ENCODE results near the gene EYA3.

The EYA3 gene

GRCh38 chr1:27940870-27941560, 147.4 kb downstream of the EYA3 start:
- DNase-seq (ENCODE audit: low read depth), result no peak

- peak; percentile 51 for DNase-seq (ENCODE audit: low read depth)
Measured at GRCh38 chr1:27940297-27940696, 148.1 kb downstream of the EYA3 start.

DNA sequence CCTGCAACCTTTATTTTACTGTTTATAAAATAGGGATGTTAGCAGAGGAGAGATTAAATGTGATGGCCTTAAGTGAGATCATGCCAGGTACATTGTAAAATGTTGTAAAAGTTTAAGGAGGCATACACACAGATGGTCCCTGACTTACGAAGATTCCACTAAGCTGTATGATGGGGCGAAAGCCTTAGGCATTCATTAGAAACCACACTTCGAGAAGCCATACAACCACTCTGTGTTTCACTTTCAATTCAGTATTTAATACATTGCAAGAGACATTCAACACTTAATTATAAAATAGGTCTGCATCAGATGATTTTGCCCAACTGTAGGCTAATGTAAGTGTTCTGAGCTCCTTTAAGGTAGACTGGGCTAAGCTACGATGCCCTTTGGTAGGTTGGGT, 149.9 kb downstream of the EYA3 start:
- no peak for DNase-seq (ENCODE audit: low read depth)

DNA sequence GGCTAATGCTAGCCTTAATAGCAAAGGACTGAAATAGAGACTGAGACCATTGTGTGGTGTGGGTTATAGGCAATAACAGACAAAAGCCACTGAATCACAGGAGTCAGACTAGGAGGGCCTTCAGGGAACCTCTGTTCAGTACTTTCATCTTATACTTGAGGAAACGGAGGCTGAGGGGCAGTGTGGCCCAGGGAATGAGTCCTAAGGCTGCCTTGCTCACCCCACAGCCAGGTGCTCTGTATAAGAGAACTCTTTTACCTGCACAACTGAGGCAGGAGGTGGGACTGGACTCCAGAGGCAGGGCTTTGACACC, 150.9 kb downstream of the EYA3 start:
- DNase-seq (ENCODE audit: low read depth), result no peak

DNA sequence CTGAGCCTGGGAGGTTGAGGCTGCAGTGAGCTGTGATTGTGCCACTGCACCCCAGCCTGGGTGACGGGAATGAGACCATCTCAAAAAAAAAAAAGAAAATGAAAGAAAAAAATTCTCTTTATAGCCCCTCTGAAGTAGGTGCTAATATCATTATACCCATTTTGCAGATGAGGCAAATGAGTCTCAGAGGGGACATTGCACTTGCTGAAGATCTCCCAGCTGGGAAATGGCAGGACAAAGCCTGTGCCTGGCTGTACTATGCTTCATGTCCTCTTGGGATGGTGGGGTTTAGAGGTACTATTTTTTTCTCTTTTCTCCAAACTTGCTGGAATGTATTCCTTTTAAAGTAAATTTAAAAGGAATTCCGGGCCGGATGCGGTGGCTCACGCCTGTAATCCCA, 152.0 kb downstream of the EYA3 start:
- DNase-seq (ENCODE audit: low read depth), result no peak

- no peak for DNase-seq (ENCODE audit: low read depth)
Measured at GRCh38 chr1:27935721-27936120, 152.7 kb downstream of the EYA3 start.

DNA sequence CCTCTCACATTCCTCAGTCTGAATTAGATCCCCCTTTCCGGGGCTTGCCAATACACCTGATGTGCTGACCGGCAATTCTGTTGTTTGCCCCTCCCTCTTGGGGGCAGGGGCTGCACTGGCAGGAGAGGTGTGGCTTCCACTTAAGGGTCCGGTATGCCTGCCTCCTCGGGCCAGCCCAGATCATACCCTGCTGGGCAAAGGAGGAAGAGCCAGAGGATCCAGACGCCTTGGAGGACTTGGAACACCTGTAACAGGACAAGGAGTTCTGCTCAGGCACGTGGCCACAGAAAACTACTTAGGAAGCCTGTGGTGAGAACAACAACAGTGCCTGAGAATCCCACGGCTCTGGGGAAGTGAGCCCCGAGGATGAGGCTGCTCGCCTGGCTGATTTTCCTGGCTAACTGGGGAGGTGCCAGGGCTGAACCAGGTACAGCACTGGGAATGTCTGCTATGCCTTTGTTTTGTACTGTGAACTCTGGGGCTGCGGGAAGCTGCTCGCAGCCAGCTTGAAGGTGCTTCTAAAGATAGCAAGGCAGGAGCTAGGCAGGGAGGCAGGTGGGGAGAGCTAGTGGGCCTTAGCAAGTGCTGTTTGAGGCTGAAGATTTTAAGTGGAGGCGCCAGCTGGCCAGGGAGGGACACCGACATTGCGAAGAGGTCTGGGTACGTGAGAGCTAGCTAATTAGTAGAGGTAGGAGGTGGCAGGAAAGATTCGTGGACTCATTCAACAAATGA, 153.4 kb downstream of the EYA3 start, which contains the start of gene SMPDL3B:
SMPDL3B (plus strand) TSS at position 183 of the 732 bp plus-strand sequence; CDS start at position 367, 184 bp downstream.
- no peak for DNase-seq (ENCODE audit: low read depth)

DNA sequence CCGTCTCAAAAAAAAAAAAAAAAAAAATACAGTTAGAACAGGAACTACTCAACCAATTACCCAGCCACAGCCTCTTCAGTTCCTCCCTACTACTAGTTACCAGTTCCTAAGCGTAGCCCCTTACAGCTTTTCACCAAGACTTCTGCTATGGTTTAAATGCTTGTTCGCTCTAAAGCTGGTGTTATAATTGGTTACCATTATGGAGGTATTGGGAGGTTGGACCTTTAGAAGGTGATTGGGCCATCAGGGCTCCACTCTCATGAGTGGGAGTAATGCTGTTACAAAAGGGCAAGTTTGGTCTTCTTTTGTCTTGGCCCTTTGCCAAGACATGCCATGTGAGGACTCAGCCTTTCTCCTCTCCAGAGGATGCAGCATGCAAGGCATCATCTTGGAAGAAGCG, 156.7 kb downstream of the EYA3 start:
- DNase-seq (ENCODE audit: low read depth), result no peak

DNA sequence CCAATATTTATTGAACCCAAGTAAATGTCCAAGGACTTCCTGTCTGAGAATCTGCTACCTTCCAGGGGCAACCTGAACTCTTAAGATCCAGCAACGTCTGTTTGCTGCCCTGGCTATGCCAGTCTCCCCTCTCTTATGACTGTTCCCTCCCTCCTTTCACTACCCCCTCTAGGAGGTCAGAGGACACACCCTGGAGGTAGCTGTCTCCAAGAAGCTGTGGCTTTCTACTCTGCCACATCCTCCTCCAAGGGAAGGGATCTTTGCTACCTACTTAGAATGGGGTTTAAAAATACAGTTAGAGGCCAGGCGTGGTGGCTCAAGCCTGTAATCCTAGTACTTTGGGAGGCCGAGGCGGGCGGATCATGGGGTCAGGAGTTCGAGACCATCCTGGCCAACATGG, 157.2 kb downstream of the EYA3 start:
- no peak for DNase-seq (ENCODE audit: low read depth)

GRCh38 chr1:27928216-27928954, 160.0 kb downstream of the EYA3 start:
- no peak for DNase-seq (ENCODE audit: low read depth)

- DNase-seq (ENCODE audit: low read depth), result no peak
Measured at GRCh38 chr1:27922272-27922671, 166.1 kb downstream of the EYA3 start.
